Testis (tissue), 3 donors: ENCODE measurements around the gene TRIM9. TPM values are rescaled to one million over a fixed set of nuclear protein-coding genes. Genes with fewer than 3 reads are reported as not detected.

ENCODE experiments used
- DNase-seq: peaks from one replicate; pipeline ENCODE4 v3.0.0-alpha.2; 2019
- H3K27ac ChIP-seq, 2 donors: fragments of 200-600 bp; sonication (generic); one replicate each; pipeline ENCODE4 v1.5.1; 2019
- H3K27me3 ChIP-seq: fragments of 200-600 bp; sonication (generic); one replicate; pipeline ENCODE4 v1.5.1; 2019
- H3K36me3 ChIP-seq: fragments of 200-600 bp; sonication (generic); one replicate; pipeline ENCODE4 v1.5.1; 2017; ENCODE audit warnings: low read depth; ENCODE audit errors: missing control alignments
- H3K4me1 ChIP-seq: fragments of 200-600 bp; sonication (generic); one replicate; pipeline ENCODE4 v1.5.1; 2019
- H3K4me3 ChIP-seq, 2 donors: fragments of 200-600 bp; sonication (generic); one replicate each; pipeline ENCODE4 v1.5.1; 2017 to 2019
- H3K9me3 ChIP-seq: fragments of 200-600 bp; sonication (generic); one replicate; pipeline ENCODE4 v1.5.1; 2017
- POLR2A ChIP-seq: fragments of 450-650 bp; IDR thresholded peaks from one replicate; pipeline ENCODE4 v1.6.1; 2017; ENCODE audit warnings: antibody characterized with exemption, mild to moderate bottlenecking, moderate library complexity
- WGBS, 2 donors: methylation state at CpG; one replicate each; pipeline ENCODE4 v1.1.5; 2018; 5-methylcytosine and 5-hydroxymethylcytosine counted together
- intact Hi-C: fragments of 100-400 bp; cut with DNase I; formaldehyde crosslinking; loops from one replicate; pipeline ENCODE4 v1.15.1; 2023; ENCODE audit warnings: low total_unique reads
- polyA plus RNA-seq: library from polyadenylated mRNA; stranded (reverse); fragments of 350-450 nt; fragmentation: Illumina TruSeq; extraction: RNeasy Lipid Tissue Mini Kit (QIAGEN cat#74804); gene quantifications from one replicate; pipeline ENCODE4 v1.2.3, GENCODE V29; 2014; ENCODE audit warnings: low read depth, low replicate concordance; ENCODE audit not compliant: insufficient read depth
- total RNA-seq, 2 donors: library from RNA; depleted of rRNA; stranded (reverse); fragments of >200 nt; gene quantifications; one replicate each; pipeline ENCODE4 v1.2.3, GENCODE V29; 2016
- TF ChIP-seq, protein P1 (sequence below), 3 experiments: fragments of 450-650 bp in 2 of 3; fragments of 200-600 bp in 1 of 3; sonication (generic) in 1 of 3; IDR thresholded peaks; one replicate each; pipeline ENCODE4 v1.5.1; 2016 to 2019; ENCODE audit warnings: antibody characterized with exemption in 3 of 3, mild to moderate bottlenecking in 2 of 3, moderate library complexity in 1 of 3

The TRIM9 gene
- total and polyA plus RNA-seq, 3 donors from 2014 or later = 2.1 to 8.5 (median 6.0) TPM

- peak overlapping the region; percentile 51 to 81 for H3K27ac ChIP-seq
- no peak for DNase-seq
- no peaks in the 10 kb centered on the region for H3K36me3 ChIP-seq
- H3K4me1 ChIP-seq = peaks cover 12% of the 10 kb centered on the region
- no peak overlapping the region for H3K4me3 ChIP-seq
- intact Hi-C loops = no loop called here
- no peaks in the 10 kb centered on the region for H3K9me3 ChIP-seq
- no peaks in the 10 kb centered on the region for H3K27me3 ChIP-seq
- TF ChIP-seq POLR2A = no peak
- TF ChIP-seq, protein P1, sequence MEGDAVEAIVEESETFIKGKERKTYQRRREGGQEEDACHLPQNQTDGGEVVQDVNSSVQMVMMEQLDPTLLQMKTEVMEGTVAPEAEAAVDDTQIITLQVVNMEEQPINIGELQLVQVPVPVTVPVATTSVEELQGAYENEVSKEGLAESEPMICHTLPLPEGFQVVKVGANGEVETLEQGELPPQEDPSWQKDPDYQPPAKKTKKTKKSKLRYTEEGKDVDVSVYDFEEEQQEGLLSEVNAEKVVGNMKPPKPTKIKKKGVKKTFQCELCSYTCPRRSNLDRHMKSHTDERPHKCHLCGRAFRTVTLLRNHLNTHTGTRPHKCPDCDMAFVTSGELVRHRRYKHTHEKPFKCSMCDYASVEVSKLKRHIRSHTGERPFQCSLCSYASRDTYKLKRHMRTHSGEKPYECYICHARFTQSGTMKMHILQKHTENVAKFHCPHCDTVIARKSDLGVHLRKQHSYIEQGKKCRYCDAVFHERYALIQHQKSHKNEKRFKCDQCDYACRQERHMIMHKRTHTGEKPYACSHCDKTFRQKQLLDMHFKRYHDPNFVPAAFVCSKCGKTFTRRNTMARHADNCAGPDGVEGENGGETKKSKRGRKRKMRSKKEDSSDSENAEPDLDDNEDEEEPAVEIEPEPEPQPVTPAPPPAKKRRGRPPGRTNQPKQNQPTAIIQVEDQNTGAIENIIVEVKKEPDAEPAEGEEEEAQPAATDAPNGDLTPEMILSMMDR (IDR thresholded peaks at IDR 0.05) = no peak
- 36 to 51% methylated on average over 4 of the region's 4 CpGs for WGBS, 2 donors
These were observed 147.5 kb downstream of the TRIM9 start for GRCh38 chr14:50947446-50947845.

DNA sequence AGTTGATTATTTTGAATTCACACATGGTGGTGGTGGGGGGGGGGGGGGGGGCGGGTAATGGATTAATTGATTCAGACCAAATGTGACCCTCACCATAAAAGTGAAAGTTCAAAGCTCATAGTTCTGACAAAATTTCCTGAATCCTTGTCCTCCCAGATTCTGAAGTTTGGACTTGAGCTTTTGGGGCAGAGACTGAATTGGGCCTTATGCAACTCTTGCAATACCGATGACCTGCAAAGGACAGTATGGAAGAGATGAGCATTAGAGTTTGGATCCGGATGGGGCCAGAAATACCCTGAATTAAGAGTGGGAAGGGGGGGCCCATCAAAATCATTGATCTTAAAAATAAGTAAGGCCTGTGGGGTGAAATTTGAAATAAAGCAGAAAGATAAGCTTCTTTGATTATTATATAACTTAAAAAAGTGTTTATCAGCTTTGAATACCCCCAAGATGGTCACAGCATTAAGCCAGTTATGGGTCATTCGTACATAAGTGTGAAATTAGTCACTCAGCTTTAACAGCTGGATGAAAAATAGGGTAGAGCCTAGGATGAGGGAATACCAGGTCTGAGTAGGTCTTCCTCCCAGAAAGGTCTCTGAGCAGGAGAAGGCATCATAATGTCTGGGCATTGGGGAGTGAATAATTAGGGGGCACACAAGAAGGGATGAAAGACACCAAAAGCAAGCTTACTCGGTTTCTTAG lies 148.5 kb downstream of the TRIM9 start:
- DNase-seq = no peak
- Histone ChIP-seq H3K9me3 (no peaks in the 10 kb centered on the region), H3K4me3 (no peak overlapping the region), H3K4me1 (peaks cover 12% of the 10 kb centered on the region), H3K27me3 (no peaks in the 10 kb centered on the region), H3K36me3 (no peaks in the 10 kb centered on the region), H3K27ac (peak overlapping the region in 1 of 2 donors; percentile 81)
- TF ChIP-seq, protein P1 (IDR thresholded peaks at IDR 0.05) = no peak
- TF ChIP-seq POLR2A = no peak
- intact Hi-C loops = no loop called here
- 87 to 90% methylated on average over 5 of the region's 5 CpGs for WGBS, 2 donors

GRCh38 chr14:50944647-50945413 lies 150.1 kb downstream of the TRIM9 start:
- H3K4me3 ChIP-seq = peak overlapping the region; percentile 68 to 80
- H3K9me3 ChIP-seq = no peaks in the 10 kb centered on the region
- peak; percentile 59 for DNase-seq
- no peak for TF ChIP-seq POLR2A
- TF ChIP-seq, protein P1 (IDR thresholded peaks at IDR 0.05) = no peak
- no peaks in the 10 kb centered on the region for H3K27me3 ChIP-seq
- peak overlapping the region; percentile 90 to 91 for H3K27ac ChIP-seq
- no peaks in the 10 kb centered on the region for H3K36me3 ChIP-seq
- 7% methylated on average over 15 to 23 of the region's 29 CpGs for WGBS, 2 donors
- intact Hi-C loops = no loop called here
- peaks cover 12% of the 10 kb centered on the region for H3K4me1 ChIP-seq

- TF ChIP-seq POLR2A = no peak
- TF ChIP-seq, protein P1 (IDR thresholded peaks at IDR 0.05) = no peak
- peaks cover 12% of the 10 kb centered on the region for H3K4me1 ChIP-seq
- peak within 1 kb of the TSS; percentile 90 to 91 for H3K27ac ChIP-seq
- no peaks in the 10 kb centered on the region for H3K36me3 ChIP-seq
- peak within 1 kb of the TSS; percentile 68 to 80 for H3K4me3 ChIP-seq
- intact Hi-C loops = no loop called here
- H3K27me3 ChIP-seq = no peaks in the 10 kb centered on the region
- WGBS, 2 donors = 1 to 13% methylated on average over 3 to 49 of the region's 74 CpGs
- DNase-seq = peak; percentile 70
- H3K9me3 ChIP-seq = no peaks in the 10 kb centered on the region
These were observed 150.8 kb downstream of the TRIM9 start, which contains the start of gene PYGL for GRCh38 chr14:50943943-50944646. Gene PYGL (minus strand): TSS chr14:50944483. CDS start chr14:50944403, 80 bp downstream.
